CD4-positive, alpha-beta memory T cell (primary cell): ENCODE results near the gene SPOPL. TPM values are rescaled to one million over a fixed set of nuclear protein-coding genes. Genes with fewer than 3 reads are reported as not detected.

Source experiments
- CTCF ChIA-PET: fragments of 350-600 bp; sonication (Branson Sonifier 250); formaldehyde crosslinking; loops from one replicate; lab custom pipeline; 2021; ENCODE audit warnings: inconsistent platforms; ENCODE audit not compliant: partially characterized antibody; lab: Charles Lee
- POLR2A ChIA-PET: fragments of 350-600 bp; sonication (Branson Sonifier 250); formaldehyde crosslinking; loops from one replicate; lab custom pipeline; 2021; ENCODE audit not compliant: partially characterized antibody; lab: Charles Lee
- DNase-seq, 5 donors: peaks; one replicate each; pipeline versions ENCODE4 v3.0.0 to v3.0.0-alpha.2; 2020 to 2022; ENCODE audit warnings: mixed read lengths in 1 of 5
- H3K27ac ChIP-seq: one replicate; pipeline ENCODE4 v1.7.0; 2013; ENCODE audit warnings: low read depth, low read length
- H3K27me3 ChIP-seq: 2 replicates; pipeline ENCODE4 v1.7.0; 2013; ENCODE audit warnings: mild to moderate bottlenecking, low read length, moderate library complexity; ENCODE audit not compliant: insufficient read depth
- H3K36me3 ChIP-seq: 2 replicates; pipeline ENCODE4 v1.7.0; 2013; ENCODE audit warnings: mild to moderate bottlenecking, low read length, moderate library complexity; ENCODE audit not compliant: insufficient read depth
- H3K4me1 ChIP-seq: 2 replicates; pipeline ENCODE4 v1.7.0; 2013; ENCODE audit warnings: mild to moderate bottlenecking, low read length, moderate library complexity; ENCODE audit not compliant: insufficient read depth
- H3K4me3 ChIP-seq, 2 donors: one replicate each; pipeline ENCODE4 v1.7.0; 2013; ENCODE audit warnings: low read length in 2 of 2, mild to moderate bottlenecking in 1 of 2
- H3K9me3 ChIP-seq, 2 donors: one replicate each; pipeline ENCODE4 v1.7.0; 2013; ENCODE audit warnings: low read length in 2 of 2, control low read depth in 1 of 2; ENCODE audit not compliant: control insufficient read depth in 1 of 2
- H3K27ac Mint-ChIP-seq, 7 donors: one replicate each; pipeline ENCODE4 v1.8.0; 2020 to 2021; ENCODE audit warnings: mixed read lengths in 7 of 7, mild to moderate bottlenecking in 6 of 7, inconsistent platforms in 3 of 7, moderate library complexity in 3 of 7
- H3K27me3 Mint-ChIP-seq, 2 donors: one replicate each; pipeline ENCODE4 v1.8.0; 2020 to 2021; ENCODE audit warnings: mixed read lengths in 2 of 2
- H3K36me3 Mint-ChIP-seq, 2 donors: one replicate each; pipeline ENCODE4 v1.8.0; 2020 to 2021; ENCODE audit warnings: mixed read lengths in 2 of 2, inconsistent platforms in 1 of 2, mild to moderate bottlenecking in 1 of 2
- H3K4me1 Mint-ChIP-seq, 4 donors: one replicate each; pipeline ENCODE4 v1.8.0; 2020 to 2021; ENCODE audit warnings: mixed read lengths in 4 of 4, mild to moderate bottlenecking in 1 of 4
- H3K4me3 Mint-ChIP-seq, 8 donors: one replicate each; pipeline ENCODE4 v1.8.0; 2020 to 2021; ENCODE audit warnings: mixed read lengths in 8 of 8, mild to moderate bottlenecking in 7 of 8, moderate library complexity in 6 of 8, inconsistent platforms in 3 of 8
- H3K9me3 Mint-ChIP-seq, 8 donors: one replicate each; pipeline ENCODE4 v1.8.0; 2020 to 2021; ENCODE audit warnings: mixed read lengths in 8 of 8, mild to moderate bottlenecking in 5 of 8, inconsistent platforms in 3 of 8, moderate library complexity in 1 of 8
- intact Hi-C: fragments of 100-400 bp; cut with micrococcal nuclease; formaldehyde crosslinking; loops from one replicate; pipeline ENCODE4 v1.15.1; 2023
- polyA plus RNA-seq, 2 donors: library from polyadenylated mRNA; unstranded; fragments of 300-500 nt; fragmentation: Illumina TruSeq; gene quantifications; one replicate each; pipeline ENCODE4 v1.2.3, GENCODE V29; 2021
- total RNA-seq, 2 experiments: library from RNA; stranded (reverse); gene quantifications; one replicate each; pipeline ENCODE4 v1.2.3, GENCODE V29; 2021

The SPOPL gene
- total and polyA plus RNA-seq, 4 experiments from 2014 or later, result 0.71 to 18.6 (median 10.3) TPM

GRCh38 chr2:138596403-138596802 is 94.8 kb downstream of the SPOPL start:
- CTCF ChIA-PET, result interaction anchor here (0.8 kb wide), 1 partner anchor 12 kb away, joined by 3 read pairs; no protein-coding TSS in a partner anchor
- Mint-ChIP-seq H3K4me3 (no peak overlapping the region), H3K4me1 (no peaks in the 10 kb centered on the region), H3K9me3 (no peaks in the 10 kb centered on the region), H3K27me3 (no peaks in the 10 kb centered on the region), H3K27ac (no peak overlapping the region), H3K36me3 (peaks cover 2 to 23% of the 10 kb centered on the region in 2 donors)
- no peak overlapping the region for H3K27ac ChIP-seq
- intact Hi-C loops, result no loop called here
- no peaks in the 10 kb centered on the region for H3K9me3 ChIP-seq
- H3K4me3 ChIP-seq, result no peak overlapping the region
- POLR2A ChIA-PET, result no interaction called here
- no peaks in the 10 kb centered on the region for H3K36me3 ChIP-seq
- no peaks in the 10 kb centered on the region for H3K27me3 ChIP-seq
- no peaks in the 10 kb centered on the region for H3K4me1 ChIP-seq
- no peak for DNase-seq

- H3K27ac Mint-ChIP-seq, result no peak overlapping the region
- Histone ChIP-seq H3K4me1 (no peaks in the 10 kb centered on the region), H3K36me3 (no peaks in the 10 kb centered on the region), H3K4me3 (no peak overlapping the region), H3K27me3 (no peaks in the 10 kb centered on the region), H3K9me3 (no peaks in the 10 kb centered on the region), H3K27ac (no peak overlapping the region)
- H3K4me3 Mint-ChIP-seq, result no peak overlapping the region
- no peaks in the 10 kb centered on the region for H3K27me3 Mint-ChIP-seq
- POLR2A ChIA-PET, result no interaction called here
- peaks cover 3 to 11% of the 10 kb centered on the region in 2 donors for H3K36me3 Mint-ChIP-seq
- CTCF ChIA-PET, result no interaction called here
- intact Hi-C loops, result no loop called here
- no peaks in the 10 kb centered on the region for H3K9me3 Mint-ChIP-seq
- DNase-seq, result no peak
- no peaks in the 10 kb centered on the region for H3K4me1 Mint-ChIP-seq
Observed at GRCh38 chr2:138600732-138601457, 99.3 kb downstream of the SPOPL start.

GRCh38 chr2:138601458-138602165 is 100.0 kb downstream of the SPOPL start:
- no peaks in the 10 kb centered on the region for H3K27me3 ChIP-seq
- H3K27ac ChIP-seq, result no peak overlapping the region
- POLR2A ChIA-PET, result no interaction called here
- no peaks in the 10 kb centered on the region for H3K9me3 Mint-ChIP-seq
- CTCF ChIA-PET, result no interaction called here
- H3K27me3 Mint-ChIP-seq, result no peaks in the 10 kb centered on the region
- intact Hi-C loops, result no loop called here
- H3K27ac Mint-ChIP-seq, result no peak overlapping the region
- no peak overlapping the region for H3K4me3 ChIP-seq
- no peaks in the 10 kb centered on the region for H3K4me1 Mint-ChIP-seq
- H3K4me3 Mint-ChIP-seq, result no peak overlapping the region
- H3K9me3 ChIP-seq, result no peaks in the 10 kb centered on the region
- no peaks in the 10 kb centered on the region for H3K36me3 ChIP-seq
- H3K4me1 ChIP-seq, result no peaks in the 10 kb centered on the region
- DNase-seq, result no peak
- peaks cover 1 to 7% of the 10 kb centered on the region in 2 donors for H3K36me3 Mint-ChIP-seq

GRCh38 chr2:138602166-138602460 is 100.5 kb downstream of the SPOPL start:
- Mint-ChIP-seq H3K27me3 (no peaks in the 10 kb centered on the region), H3K27ac (no peak overlapping the region), H3K9me3 (peaks cover 0 to under 1% (median 0%) of the 10 kb centered on the region in 8 donors), H3K4me1 (no peaks in the 10 kb centered on the region), H3K4me3 (no peak overlapping the region), H3K36me3 (peaks cover 1 to 2% of the 10 kb centered on the region in 2 donors)
- H3K4me1 ChIP-seq, result no peaks in the 10 kb centered on the region
- no peaks in the 10 kb centered on the region for H3K36me3 ChIP-seq
- CTCF ChIA-PET, result no interaction called here
- H3K27me3 ChIP-seq, result no peaks in the 10 kb centered on the region
- H3K27ac ChIP-seq, result no peak overlapping the region
- DNase-seq, result no peak
- no peak overlapping the region for H3K4me3 ChIP-seq
- POLR2A ChIA-PET, result no interaction called here
- H3K9me3 ChIP-seq, result no peaks in the 10 kb centered on the region
- intact Hi-C loops, result no loop called here

- Mint-ChIP-seq H3K4me1 (no peaks in the 10 kb centered on the region), H3K27ac (no peak overlapping the region), H3K36me3 (no peaks in the 10 kb centered on the region), H3K9me3 (peaks cover 0 to 1% (median 0%) of the 10 kb centered on the region in 8 donors), H3K4me3 (no peak overlapping the region), H3K27me3 (no peaks in the 10 kb centered on the region)
- Histone ChIP-seq H3K9me3 (no peaks in the 10 kb centered on the region), H3K4me3 (no peak overlapping the region), H3K4me1 (no peaks in the 10 kb centered on the region), H3K27ac (no peak overlapping the region), H3K27me3 (no peaks in the 10 kb centered on the region), H3K36me3 (no peaks in the 10 kb centered on the region)
- ChIA-PET CTCF (no interaction called here), POLR2A (no interaction called here)
- intact Hi-C loops, result no loop called here
- DNase-seq, result no peak
Observed at GRCh38 chr2:138607746-138608145, 106.2 kb downstream of the SPOPL start.

GRCh38 chr2:138609446-138609845 is 107.9 kb downstream of the SPOPL start:
- Histone ChIP-seq H3K27me3 (no peaks in the 10 kb centered on the region), H3K36me3 (no peaks in the 10 kb centered on the region), H3K4me1 (no peaks in the 10 kb centered on the region), H3K9me3 (no peaks in the 10 kb centered on the region), H3K4me3 (no peak overlapping the region), H3K27ac (no peak overlapping the region)
- Mint-ChIP-seq H3K4me3 (no peak overlapping the region), H3K27ac (no peak overlapping the region), H3K9me3 (peaks cover 0 to 1% (median 0%) of the 10 kb centered on the region in 8 donors), H3K27me3 (no peaks in the 10 kb centered on the region), H3K36me3 (no peaks in the 10 kb centered on the region), H3K4me1 (no peaks in the 10 kb centered on the region)
- DNase-seq, result no peak
- ChIA-PET POLR2A (no interaction called here), CTCF (no interaction called here)
- intact Hi-C loops, result no loop called here

GRCh38 chr2:138610201-138610953 is 108.8 kb downstream of the SPOPL start:
- H3K27ac ChIP-seq, result no peak overlapping the region
- intact Hi-C loops, result no loop called here
- no peaks in the 10 kb centered on the region for H3K27me3 ChIP-seq
- no peaks in the 10 kb centered on the region for H3K4me1 ChIP-seq
- Mint-ChIP-seq H3K36me3 (no peaks in the 10 kb centered on the region), H3K27ac (no peak overlapping the region), H3K27me3 (no peaks in the 10 kb centered on the region), H3K9me3 (peaks cover 0 to 1% (median 0%) of the 10 kb centered on the region in 8 donors), H3K4me1 (no peaks in the 10 kb centered on the region), H3K4me3 (no peak overlapping the region)
- DNase-seq, result no peak
- POLR2A ChIA-PET, result no interaction called here
- H3K36me3 ChIP-seq, result no peaks in the 10 kb centered on the region
- CTCF ChIA-PET, result no interaction called here
- H3K4me3 ChIP-seq, result no peak overlapping the region
- H3K9me3 ChIP-seq, result no peaks in the 10 kb centered on the region
